Germinal center (tissue), 1 donor: ENCODE data around the gene ANKRD66.

Experiments
- DNase-seq: peaks from one replicate; pipeline ENCODE4 v3.0.0; 2012; ENCODE audit warnings: mixed read lengths, low spot score

ANKRD66 gene

DNA sequence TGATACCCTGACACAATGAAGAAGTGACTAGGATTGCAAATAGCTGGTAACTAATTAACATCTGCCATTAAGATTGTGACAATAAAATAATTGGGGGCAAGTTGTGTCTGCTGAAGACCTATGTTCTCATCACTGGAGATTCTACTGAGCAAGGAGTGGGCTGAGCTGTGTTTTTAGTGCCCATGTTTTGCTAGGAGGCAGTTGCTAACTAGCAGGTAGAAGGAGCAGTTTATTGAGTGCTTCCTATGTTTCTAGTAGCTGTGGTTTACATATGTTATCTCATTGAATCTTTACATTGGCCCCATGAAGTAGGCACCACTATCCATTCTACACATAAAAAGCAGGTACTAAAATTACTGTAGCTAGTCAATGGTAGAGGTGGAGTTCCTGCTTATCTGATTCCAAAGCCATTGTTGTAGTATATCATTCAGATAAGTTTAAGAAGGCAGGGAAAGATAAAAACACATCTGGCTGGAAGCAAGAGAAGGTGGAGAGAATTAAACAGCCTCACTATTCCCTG is 43.7 kb downstream of the ANKRD66 start:
- DNase-seq, result no peak

DNA sequence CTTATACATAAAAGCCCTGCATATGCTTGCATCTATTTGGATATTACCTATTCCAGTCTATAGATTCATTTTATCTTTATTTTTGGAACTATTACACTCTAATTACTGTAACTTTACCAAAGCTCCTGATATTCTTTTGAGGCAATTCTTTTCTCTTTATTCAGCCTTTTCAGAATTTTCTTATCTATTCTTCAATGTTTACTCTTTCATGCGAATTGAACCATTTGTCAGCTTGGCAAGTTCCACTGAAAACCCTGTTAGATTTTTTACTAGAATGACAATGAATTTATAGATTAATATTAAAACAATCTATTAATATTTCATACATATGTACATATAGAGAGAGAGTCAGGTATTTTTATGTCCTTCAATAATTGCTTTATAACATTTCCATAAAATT is 45.9 kb downstream of the ANKRD66 start:
- no peak for DNase-seq

DNA sequence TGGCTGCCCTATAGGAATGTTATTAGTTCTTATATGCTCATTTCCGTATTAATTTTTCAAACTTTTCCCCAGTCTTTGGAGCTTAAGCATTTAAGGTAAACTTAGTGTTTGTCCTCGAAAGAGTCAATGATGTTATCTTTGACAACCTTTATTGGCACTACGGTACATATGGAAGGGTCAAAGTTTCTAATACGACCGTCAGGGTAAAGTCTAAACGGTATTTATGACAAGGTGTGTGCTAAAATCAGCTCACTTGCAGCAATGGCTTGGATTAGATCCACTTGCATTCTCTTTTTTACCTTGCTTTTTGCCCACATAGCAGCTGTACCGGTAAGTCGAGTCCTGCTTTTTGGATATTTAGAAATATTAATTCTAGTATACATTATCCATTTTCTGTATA is 46.4 kb downstream of the ANKRD66 start, which contains the start of gene MEP1A:
Gene MEP1A (plus strand): TSS at position 252 of the 400 bp plus-strand sequence. CDS start 10 bp downstream, at position 262.
- no peak for DNase-seq

DNA sequence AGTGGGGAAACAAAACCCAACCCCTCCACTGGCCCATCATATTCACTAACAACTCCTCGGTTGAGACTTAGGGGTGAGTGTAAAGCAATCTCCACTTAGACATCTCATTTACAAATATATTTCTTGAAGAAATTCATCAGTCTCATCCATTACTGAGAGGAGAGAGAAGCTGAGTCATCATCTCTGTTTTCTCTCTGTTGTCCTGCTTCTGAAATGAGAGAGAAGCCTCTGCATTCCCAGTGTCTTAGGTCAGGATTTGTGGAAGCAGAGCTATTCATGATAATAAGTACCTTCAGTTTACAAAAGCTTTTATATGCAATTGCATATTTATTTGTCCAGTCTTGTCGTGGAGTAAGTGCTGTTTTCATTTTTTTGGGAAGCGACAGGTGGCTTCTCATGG is 47.3 kb downstream of the ANKRD66 start:
- DNase-seq, result no peak

DNA sequence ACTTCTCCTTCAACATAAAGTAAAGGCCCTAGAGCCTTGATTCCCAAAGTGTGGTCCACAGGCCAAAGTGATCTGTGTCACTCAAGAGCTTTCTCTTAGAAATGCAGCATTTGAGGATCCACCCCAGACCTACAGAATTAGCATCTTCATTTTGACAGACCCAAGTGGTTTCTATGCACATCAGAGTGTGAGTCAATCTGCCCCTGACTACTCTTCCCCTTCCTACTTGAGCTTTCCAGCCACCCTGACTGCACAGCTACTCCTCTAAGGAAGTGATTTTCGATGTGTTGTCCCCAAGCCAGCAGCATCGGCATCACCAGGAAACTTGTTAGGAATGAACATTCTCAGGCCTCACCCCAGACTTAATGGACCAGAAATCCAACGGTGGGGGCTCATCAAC is 49.1 kb downstream of the ANKRD66 start:
- no peak for DNase-seq

DNA sequence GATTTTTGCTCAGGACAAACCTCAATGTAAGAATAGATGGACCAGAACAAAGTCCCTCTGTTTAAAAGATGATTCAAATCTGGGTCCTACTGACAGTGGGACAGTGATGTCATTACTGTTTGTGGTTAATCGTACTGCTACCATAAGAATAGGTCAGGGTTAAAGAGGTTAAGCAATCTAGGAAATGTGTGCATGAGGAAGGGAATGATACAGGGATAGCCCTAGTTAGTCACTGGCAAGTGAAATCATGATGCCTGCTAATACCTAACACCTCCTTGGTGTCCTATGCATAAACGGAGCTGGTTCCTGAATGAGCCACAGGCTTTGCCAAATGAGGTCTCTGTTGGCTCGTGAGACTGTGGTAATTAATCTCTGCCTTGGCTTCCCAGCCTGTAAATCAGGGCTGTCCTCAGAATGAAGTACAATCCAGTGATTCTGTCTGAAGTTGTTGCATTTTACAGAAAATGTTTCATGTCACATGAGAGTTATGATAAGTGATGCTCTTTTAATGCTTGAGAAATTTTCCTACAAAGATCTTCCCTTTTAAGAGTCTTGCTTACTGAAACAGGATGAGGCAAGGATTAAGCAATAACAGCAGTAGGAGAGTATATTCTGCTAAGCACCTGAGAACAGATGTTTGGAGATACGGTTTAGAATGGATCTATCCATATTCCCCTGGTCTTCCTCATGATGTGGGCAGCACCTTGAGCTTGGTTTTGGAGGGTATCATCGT is 50.3 kb downstream of the ANKRD66 start:
- no peak for DNase-seq

DNA sequence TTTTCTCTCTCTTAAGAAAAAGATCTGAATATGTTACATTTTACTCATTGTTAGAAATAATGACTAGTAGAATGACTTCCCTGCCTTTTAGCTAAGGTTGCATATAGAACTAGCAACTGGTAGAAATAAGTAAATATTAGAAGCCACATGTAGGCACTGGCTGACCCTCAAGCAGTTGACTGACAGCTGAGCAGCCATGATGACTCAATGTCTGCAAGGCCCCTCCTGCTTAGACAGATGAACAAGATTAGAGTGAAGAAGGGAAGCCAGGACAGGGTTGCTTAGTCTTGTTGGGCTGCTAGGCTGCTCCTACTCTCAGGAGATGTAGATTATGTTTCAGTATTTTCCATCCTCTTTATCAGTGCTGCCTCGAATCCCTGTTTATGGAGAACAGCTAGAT is 52.9 kb downstream of the ANKRD66 start:
- no peak for DNase-seq

DNA sequence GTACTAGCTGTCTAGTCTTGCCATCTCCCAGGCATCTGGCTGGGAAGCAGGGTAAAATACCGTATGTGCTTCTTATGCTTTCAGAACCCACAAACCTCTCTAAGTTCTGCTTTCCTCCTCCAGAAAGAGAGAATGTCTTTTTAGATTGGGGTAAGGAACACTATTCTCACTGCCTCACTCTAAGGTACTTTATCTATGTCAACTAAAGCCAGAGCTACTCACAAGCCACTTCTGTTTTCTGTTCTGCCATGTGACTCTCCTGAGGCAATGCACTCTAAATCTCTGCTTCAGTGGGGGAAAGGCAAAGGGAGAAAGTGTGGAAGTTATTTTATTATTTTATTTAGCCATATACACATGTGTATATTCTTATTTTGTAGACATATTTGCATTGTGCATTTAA is 62.1 kb downstream of the ANKRD66 start:
- no peak for DNase-seq
